HEK293 (cell line): Measurements from ENCODE around the gene ATE1.

ENCODE experiments used
- CTCF ChIA-PET: fragments of 350-600 bp; formaldehyde crosslinking; extraction: SDS; loops from one replicate; lab custom pipeline; 2021; ENCODE audit warnings: antibody characterized with exemption; lab: Yijun Ruan, JAX
- POLR2A ChIA-PET: fragments of 300-600 bp; formaldehyde crosslinking; extraction: SDS; loops from one replicate; lab custom pipeline; 2020; ENCODE audit warnings: antibody characterized with exemption, inconsistent platforms; lab: Yijun Ruan, JAX
- H3K27ac ChIP-seq: fragments of 200-500 bp; sonication (Bioruptor generic); 2 replicates; pipeline ENCODE4 v1.5.1; 2014; ENCODE audit warnings: low read depth, low read length, control low read depth, inconsistent platforms; ENCODE audit errors: extremely low read depth
- H3K36me3 ChIP-seq, 2 experiments: fragments of 200-500 bp in 1 of 2; sonication (Bioruptor generic) in 1 of 2; 1 replicate in 1 of 2; 2 replicates in 1 of 2; pipeline ENCODE4 v1.5.1; 2014 to 2017; ENCODE audit warnings: inconsistent platforms in 2 of 2, low read length in 2 of 2; ENCODE audit not compliant: control insufficient read depth in 2 of 2, insufficient read depth in 1 of 2
- H3K4me1 ChIP-seq: fragments of 200-500 bp; sonication (Bioruptor generic); 2 replicates; pipeline ENCODE4 v1.5.1; 2014; ENCODE audit warnings: mild to moderate bottlenecking, low read length, inconsistent platforms; ENCODE audit not compliant: control insufficient read depth, insufficient read depth
- H3K4me3 ChIP-seq: 2 replicates; pipeline ENCODE4 v1.5.1; 2011; ENCODE audit warnings: low read depth, mild to moderate bottlenecking, control low read depth, low read length, moderate library complexity
- H3K9me3 ChIP-seq: fragments of 200-500 bp; sonication (Bioruptor generic); 2 replicates; pipeline ENCODE4 v1.5.1; 2014; ENCODE audit warnings: low read depth, low read length, inconsistent platforms; ENCODE audit not compliant: control insufficient read depth, insufficient read depth
- GFI1B ChIP-seq: fragments of 450-650 bp; formaldehyde crosslinking; IDR thresholded peaks from 2 replicates; pipeline ENCODE4 v1.5.1; 2016; ENCODE audit warnings: missing biosample characterization, missing genetic modification characterization
- IKZF3 ChIP-seq: fragments of 450-650 bp; IDR thresholded peaks from 2 replicates; pipeline ENCODE4 v1.5.0; 2018; ENCODE audit warnings: missing biosample characterization, mild to moderate bottlenecking, missing genetic modification characterization, moderate library complexity
- KLF8 ChIP-seq: fragments of 450-650 bp; formaldehyde crosslinking; IDR thresholded peaks from 2 replicates; pipeline ENCODE4 v1.5.1; 2016; ENCODE audit warnings: missing biosample characterization, missing genetic modification characterization
- PRDM1 ChIP-seq: fragments of 450-650 bp; formaldehyde crosslinking; IDR thresholded peaks from 2 replicates; pipeline ENCODE4; 2016; ENCODE audit warnings: missing biosample characterization, missing genetic modification characterization
- SCRT1 ChIP-seq: fragments of 450-650 bp; formaldehyde crosslinking; IDR thresholded peaks from 2 replicates; pipeline ENCODE4 v1.5.1; 2016; ENCODE audit warnings: missing biosample characterization, missing genetic modification characterization, borderline replicate concordance
- SCRT2 ChIP-seq: fragments of 450-650 bp; formaldehyde crosslinking; IDR thresholded peaks from 2 replicates; pipeline ENCODE4 v1.5.1; 2016; ENCODE audit warnings: missing biosample characterization, missing genetic modification characterization
- SP7 ChIP-seq: fragments of 450-650 bp; formaldehyde crosslinking; IDR thresholded peaks from 2 replicates; pipeline ENCODE4 v1.5.1; 2016; ENCODE audit warnings: missing biosample characterization, missing genetic modification characterization
- TSHZ1 ChIP-seq: fragments of 450-650 bp; formaldehyde crosslinking; IDR thresholded peaks from 2 replicates; pipeline ENCODE4 v1.5.1; 2016; ENCODE audit warnings: missing biosample characterization, missing genetic modification characterization, borderline replicate concordance
- YY2 ChIP-seq: fragments of 450-650 bp; formaldehyde crosslinking; IDR thresholded peaks from 2 replicates; pipeline ENCODE4 v1.5.1; 2016; ENCODE audit warnings: missing biosample characterization, missing genetic modification characterization
- ZBTB17 ChIP-seq: fragments of 450-650 bp; formaldehyde crosslinking; IDR thresholded peaks from 2 replicates; pipeline ENCODE4 v1.5.1; 2016; ENCODE audit warnings: missing biosample characterization, missing genetic modification characterization
- ZBTB21 ChIP-seq: fragments of 450-650 bp; formaldehyde crosslinking; IDR thresholded peaks from 2 replicates; pipeline ENCODE4 v1.5.1; 2017; ENCODE audit warnings: missing biosample characterization, missing genetic modification characterization
- ZFP69B ChIP-seq: fragments of 450-650 bp; formaldehyde crosslinking; IDR thresholded peaks from 2 replicates; pipeline ENCODE4 v1.5.1; 2016; ENCODE audit warnings: missing biosample characterization, missing genetic modification characterization
- ZNF121 ChIP-seq: fragments of 450-650 bp; formaldehyde crosslinking; IDR thresholded peaks from 2 replicates; pipeline ENCODE4 v1.5.1; 2016; ENCODE audit warnings: missing biosample characterization, missing genetic modification characterization
- ZNF157 ChIP-seq: fragments of 450-650 bp; formaldehyde crosslinking; IDR thresholded peaks from 2 replicates; pipeline ENCODE4 v1.5.1; 2016; ENCODE audit warnings: missing biosample characterization, missing genetic modification characterization
- ZNF2 ChIP-seq: fragments of 450-650 bp; formaldehyde crosslinking; IDR thresholded peaks from 2 replicates; pipeline ENCODE4 v1.5.1; 2016; ENCODE audit warnings: missing biosample characterization, missing genetic modification characterization
- ZNF202 ChIP-seq: fragments of 450-650 bp; formaldehyde crosslinking; IDR thresholded peaks from 2 replicates; pipeline ENCODE4 v1.5.1; 2016; ENCODE audit warnings: missing biosample characterization, missing genetic modification characterization, borderline replicate concordance
- ZNF274 ChIP-seq, 2 experiments: fragments of 200-500 bp in 1 of 2; fragments of 450-650 bp in 1 of 2; sonication (Bioruptor generic) in 1 of 2; formaldehyde crosslinking in 1 of 2; IDR thresholded peaks; 2 replicates each; pipeline versions ENCODE4 v1.5.1 to v1.6.1; 2014 to 2016; ENCODE audit warnings: borderline replicate concordance in 1 of 2, inconsistent platforms in 1 of 2, low read length in 1 of 2, missing biosample characterization in 1 of 2, missing genetic modification characterization in 1 of 2
- ZNF366 ChIP-seq: fragments of 450-650 bp; formaldehyde crosslinking; conservative IDR thresholded peaks from 2 replicates; pipeline ENCODE4 v1.5.1; 2016; ENCODE audit warnings: missing biosample characterization, missing genetic modification characterization
- ZNF391 ChIP-seq: fragments of 450-650 bp; formaldehyde crosslinking; IDR thresholded peaks from 2 replicates; pipeline ENCODE4 v1.5.1; 2016; ENCODE audit warnings: low read depth, missing biosample characterization, missing genetic modification characterization, borderline replicate concordance
- ZNF521 ChIP-seq: fragments of 450-650 bp; formaldehyde crosslinking; IDR thresholded peaks from 2 replicates; pipeline ENCODE4 v1.5.1; 2017; ENCODE audit warnings: missing biosample characterization, mild to moderate bottlenecking, missing genetic modification characterization
- ZNF530 ChIP-seq: fragments of 450-650 bp; formaldehyde crosslinking; IDR thresholded peaks from 2 replicates; pipeline ENCODE4 v1.5.1; 2016; ENCODE audit warnings: low read depth, missing biosample characterization, missing genetic modification characterization
- ZNF571 ChIP-seq: fragments of 450-650 bp; formaldehyde crosslinking; IDR thresholded peaks from 2 replicates; pipeline ENCODE4 v1.5.0; 2017; ENCODE audit warnings: missing biosample characterization, missing genetic modification characterization
- ZNF624 ChIP-seq: fragments of 450-650 bp; formaldehyde crosslinking; IDR thresholded peaks from 2 replicates; pipeline ENCODE4 v1.5.1; 2017; ENCODE audit warnings: missing biosample characterization, missing genetic modification characterization
- ZNF660 ChIP-seq: fragments of 450-650 bp; IDR thresholded peaks from 2 replicates; pipeline ENCODE4 v1.5.1; 2018; ENCODE audit warnings: missing biosample characterization, mild to moderate bottlenecking, missing genetic modification characterization
- ZNF692 ChIP-seq: fragments of 450-650 bp; formaldehyde crosslinking; IDR thresholded peaks from 2 replicates; pipeline ENCODE4 v1.5.1; 2016; ENCODE audit warnings: missing biosample characterization, missing genetic modification characterization
- ZNF776 ChIP-seq: fragments of 450-650 bp; formaldehyde crosslinking; IDR thresholded peaks from 2 replicates; pipeline ENCODE4 v1.5.0; 2017; ENCODE audit warnings: missing biosample characterization, missing genetic modification characterization, borderline replicate concordance
- ZNF777 ChIP-seq: fragments of 450-650 bp; formaldehyde crosslinking; IDR thresholded peaks from 2 replicates; pipeline ENCODE4 v1.5.1; 2017; ENCODE audit warnings: missing biosample characterization, missing genetic modification characterization, borderline replicate concordance

The ATE1 gene

GRCh38 chr10:121927318-121927840, 452 bp downstream of the ATE1 start (continued):
- no peak for TF ChIP-seq TSHZ1 (tag by site-specific recombination)
- TF ChIP-seq ZBTB21: no peak
- no peak for TF ChIP-seq ZNF624 (tag by site-specific recombination)

DNA sequence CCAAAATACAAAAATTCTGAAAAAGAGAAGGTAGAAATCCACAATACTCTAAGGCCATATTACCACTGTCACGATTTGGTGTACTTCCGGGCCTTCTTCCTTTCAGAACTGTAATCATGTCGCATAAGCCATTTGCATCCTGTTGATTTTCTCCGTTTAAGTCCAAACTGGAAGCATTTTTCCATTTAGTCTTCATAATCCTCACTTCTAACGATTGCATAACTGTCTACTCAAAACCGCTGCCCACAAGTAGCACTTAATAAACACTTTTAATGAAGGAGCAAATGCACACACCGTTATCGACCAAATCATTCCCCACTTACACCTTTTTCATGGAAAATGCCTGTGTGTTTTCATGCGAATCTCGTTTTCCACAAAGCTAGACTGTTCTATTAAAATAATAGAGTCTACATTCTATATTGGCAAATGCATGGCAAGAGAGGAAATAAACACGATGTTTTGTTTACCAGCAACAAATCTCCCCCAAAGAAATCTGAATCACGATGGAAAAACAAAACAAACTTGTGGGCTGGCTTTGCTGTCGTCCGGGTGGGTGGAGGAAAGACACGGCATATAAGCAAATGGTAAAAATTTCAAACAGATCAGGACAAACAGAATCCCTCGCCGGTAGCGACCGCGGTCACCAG, 1.0 kb downstream of the ATE1 start:
- peaks cover 8% of the 10 kb centered on the region; the same call in 1 of the 2 replicates for H3K4me1 ChIP-seq
- peak overlapping the region; percentile 82 for H3K4me3 ChIP-seq
- peak overlapping the region; percentile 96 for H3K27ac ChIP-seq
- no peaks in the 10 kb centered on the region for H3K9me3 ChIP-seq
- ChIA-PET POLR2A (interaction anchor here (0.6 to 1.6 kb wide), 3 partner anchors 10 to 238 kb away, joined by 3 to 8 read pairs (median 4); partner anchors contain the start of gene NSMCE4A), CTCF (interaction anchor here (0.6 to 0.9 kb wide), 3 partner anchors 24 to 973 kb away, joined by 4 to 5 read pairs (median 4); no protein-coding TSS in a partner anchor)
- H3K36me3 ChIP-seq: peaks cover 6 to 10% of the 10 kb centered on the region in 2 experiments
- no peak for TF ChIP-seq ZNF121 (tag by site-specific recombination)
- TF ChIP-seq SCRT2 (tag by site-specific recombination): peak; percentile 70
- 0 out of 2 replicates have a peak, but pooled peaks have one; percentile 37 for TF ChIP-seq IKZF3 (tag by site-specific recombination)
- 0 out of 2 replicates have a peak, but pooled peaks have one; percentile 40 for TF ChIP-seq ZNF2 (tag by site-specific recombination)
- TF ChIP-seq YY2 (tag by site-specific recombination): no peak
- TF ChIP-seq ZBTB17: peak; percentile 71
- TF ChIP-seq SCRT1 (tag by site-specific recombination): peak; percentile 61; the same call in 1 of the 2 replicates
- 0 out of 2 replicates have a peak, but pooled peaks have one; percentile 27 for TF ChIP-seq ZNF366 (tag by site-specific recombination)
- 0 out of 2 replicates have a peak, but pooled peaks have one; percentile 62 for TF ChIP-seq GFI1B (tag by site-specific recombination)
- TF ChIP-seq ZNF202 (tag by site-specific recombination): no peak
- peak; percentile 86 for TF ChIP-seq PRDM1

- CTCF ChIA-PET: no interaction called here
- H3K27ac ChIP-seq: no peak overlapping the region
- peak overlapping the region; percentile 82; the same call in 1 of the 2 replicates for H3K4me3 ChIP-seq
- peaks cover 8% of the 10 kb centered on the region; the same call in 1 of the 2 replicates for H3K4me1 ChIP-seq
- no peaks in the 10 kb centered on the region for H3K9me3 ChIP-seq
- peaks cover 6 to 10% of the 10 kb centered on the region in 2 experiments for H3K36me3 ChIP-seq
- POLR2A ChIA-PET: no interaction called here
- TF ChIP-seq ZNF157 (tag by site-specific recombination) (no peak), ZNF530 (tag by site-specific recombination) (no peak), ZNF692 (tag by site-specific recombination) (no peak), ZNF660 (no peak), ZNF776 (tag by site-specific recombination) (no peak), KLF8 (tag by site-specific recombination) (no peak), ZNF777 (tag by site-specific recombination) (no peak), ZNF571 (tag by site-specific recombination) (no peak), ZNF521 (no peak), ZNF274 (IDR thresholded peaks at IDR 0.05; ENCODE audit: low read length) (no peak), ZNF274 (tag by site-specific recombination; IDR thresholded peaks at IDR 0.05; ENCODE audit: borderline replicate concordance) (no peak), ZNF391 (tag by site-specific recombination) (no peak), ZFP69B (tag by site-specific recombination) (no peak), SP7 (tag by site-specific recombination) (no peak)
Measured at GRCh38 chr10:121926157-121926556, 1.7 kb downstream of the ATE1 start.
